PC-3 (cell line): ENCODE measurements around the gene TIGD2.

ENCODE experiments used
- CTCF ChIP-seq: fragments of 300-600 bp; sonication (generic); conservative IDR thresholded peaks from 2 replicates; pipeline ENCODE4 v1.5.1; 2017; ENCODE audit warnings: antibody characterized with exemption, low read depth, mild to moderate bottlenecking, low read length
- EZH2 ChIP-seq: fragments of 300-600 bp; sonication (generic); IDR thresholded peaks from one replicate; pipeline ENCODE4 v1.6.1; 2017; ENCODE audit warnings: antibody characterized with exemption, mild to moderate bottlenecking, low read length; ENCODE audit not compliant: unreplicated experiment
- EZH2phosphoT487 ChIP-seq: fragments of 300-600 bp; sonication (generic); IDR thresholded peaks from 2 replicates; pipeline ENCODE4 v1.6.1; 2018; ENCODE audit warnings: mild to moderate bottlenecking, antibody characterized with exemption, low read length, borderline replicate concordance

- TF ChIP-seq CTCF (no peak), EZH2 (no peak), EZH2phosphoT487 (no peak)
Measured at GRCh38 chr4:89162987-89163386, 51.7 kb downstream of the TIGD2 start.
